SK-N-SH treated with all-trans-retinoic acid at 6 μM for 48 hours (cell line): ENCODE results near the gene ACP3.

Experiments
- ESRRG ChIP-seq: fragments of 250-450 bp; sonication (Bioruptor Pico); IDR thresholded peaks from 2 replicates; pipeline ENCODE4 v1.6.1; 2021; ENCODE audit warnings: mild to moderate bottlenecking
- ISL1 ChIP-seq: fragments of 250-450 bp; sonication (Bioruptor Pico); IDR thresholded peaks from 2 replicates; pipeline ENCODE4 v2.1.2; 2022; ENCODE audit warnings: mild to moderate bottlenecking, moderate library complexity
- ZFP3 ChIP-seq: fragments of 250-450 bp; sonication (Bioruptor Pico); IDR thresholded peaks from 2 replicates; pipeline ENCODE4 v1.5.0; 2020; ENCODE audit warnings: mild to moderate bottlenecking, moderate library complexity
- ZFP30 ChIP-seq: fragments of 450-650 bp; formaldehyde crosslinking; IDR thresholded peaks from 2 replicates; pipeline ENCODE4 v1.5.0; 2022; ENCODE audit warnings: mild to moderate bottlenecking, moderate library complexity
- ZNF565 ChIP-seq: fragments of 450-650 bp; formaldehyde crosslinking; conservative IDR thresholded peaks from 2 replicates; pipeline ENCODE4 v1.5.0; 2020; ENCODE audit warnings: low read depth, mild to moderate bottlenecking, moderate library complexity
- ZNF8 ChIP-seq: fragments of 450-650 bp; formaldehyde crosslinking; IDR thresholded peaks from 2 replicates; pipeline ENCODE4 v1.5.0; 2020; ENCODE audit warnings: mild to moderate bottlenecking, moderate library complexity

DNA sequence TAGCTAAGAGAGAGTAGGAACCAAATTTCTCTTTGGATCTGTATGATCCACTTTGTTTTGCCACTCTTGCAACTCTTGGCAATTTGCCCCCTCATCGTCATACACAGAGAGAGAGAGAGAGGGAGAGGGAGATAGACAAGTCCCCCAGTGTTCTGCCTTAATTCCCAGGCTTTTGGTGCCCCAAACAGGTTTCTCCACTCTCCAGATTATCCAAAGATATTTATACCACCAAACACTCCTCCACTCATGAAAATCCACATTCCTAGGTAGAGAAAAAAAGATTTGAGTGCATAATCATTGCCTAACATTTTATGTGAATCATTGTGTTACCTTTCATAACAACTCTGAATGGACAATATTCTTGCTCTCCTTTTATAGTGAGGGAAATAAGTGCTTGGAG, 15.3 kb downstream of the ACP3 start:
- no peak for TF ChIP-seq ESRRG (CRISPR knock-in tag)
- no peak for TF ChIP-seq ZFP3
- no peak for TF ChIP-seq ZNF8 (CRISPR knock-in tag)
- TF ChIP-seq ZNF565 (CRISPR knock-in tag): no peak
- no peak for TF ChIP-seq ZFP30 (CRISPR knock-in tag)
- no peak for TF ChIP-seq ISL1 (CRISPR knock-in tag)
